HEK293 (cell line): ENCODE data around the gene NEK10.

Source experiments
- CTCF ChIA-PET: fragments of 350-600 bp; formaldehyde crosslinking; extraction: SDS; loops from one replicate; lab custom pipeline; 2021; ENCODE audit warnings: antibody characterized with exemption; lab: Yijun Ruan, JAX
- POLR2A ChIA-PET: fragments of 300-600 bp; formaldehyde crosslinking; extraction: SDS; loops from one replicate; lab custom pipeline; 2020; ENCODE audit warnings: antibody characterized with exemption, inconsistent platforms; lab: Yijun Ruan, JAX
- H3K27ac ChIP-seq: fragments of 200-500 bp; sonication (Bioruptor generic); 2 replicates; pipeline ENCODE4 v1.5.1; 2014; ENCODE audit warnings: low read depth, low read length, control low read depth, inconsistent platforms; ENCODE audit errors: extremely low read depth
- H3K36me3 ChIP-seq, 2 experiments: fragments of 200-500 bp in 1 of 2; sonication (Bioruptor generic) in 1 of 2; 1 replicate in 1 of 2; 2 replicates in 1 of 2; pipeline ENCODE4 v1.5.1; 2014 to 2017; ENCODE audit warnings: inconsistent platforms in 2 of 2, low read length in 2 of 2; ENCODE audit not compliant: control insufficient read depth in 2 of 2, insufficient read depth in 1 of 2
- H3K4me1 ChIP-seq: fragments of 200-500 bp; sonication (Bioruptor generic); 2 replicates; pipeline ENCODE4 v1.5.1; 2014; ENCODE audit warnings: mild to moderate bottlenecking, low read length, inconsistent platforms; ENCODE audit not compliant: control insufficient read depth, insufficient read depth
- H3K4me3 ChIP-seq: 2 replicates; pipeline ENCODE4 v1.5.1; 2011; ENCODE audit warnings: low read depth, mild to moderate bottlenecking, control low read depth, low read length, moderate library complexity
- H3K9me3 ChIP-seq: fragments of 200-500 bp; sonication (Bioruptor generic); 2 replicates; pipeline ENCODE4 v1.5.1; 2014; ENCODE audit warnings: low read depth, low read length, inconsistent platforms; ENCODE audit not compliant: control insufficient read depth, insufficient read depth
- BCL11B ChIP-seq: fragments of 450-650 bp; formaldehyde crosslinking; IDR thresholded peaks from 2 replicates; pipeline ENCODE4 v1.5.1; 2016; ENCODE audit warnings: low read depth, missing biosample characterization, missing genetic modification characterization
- GLIS1 ChIP-seq: fragments of 450-650 bp; formaldehyde crosslinking; IDR thresholded peaks from 2 replicates; pipeline ENCODE4 v1.5.1; 2016; ENCODE audit warnings: missing biosample characterization, missing genetic modification characterization
- HIC1 ChIP-seq: fragments of 450-650 bp; formaldehyde crosslinking; IDR thresholded peaks from 2 replicates; pipeline ENCODE4 v1.5.1; 2016; ENCODE audit warnings: missing biosample characterization, missing genetic modification characterization
- SP3 ChIP-seq: fragments of 450-650 bp; formaldehyde crosslinking; IDR thresholded peaks from 2 replicates; pipeline ENCODE4 v1.5.1; 2016; ENCODE audit warnings: missing biosample characterization, missing genetic modification characterization
- ZFP3 ChIP-seq: fragments of 450-650 bp; formaldehyde crosslinking; IDR thresholded peaks from 2 replicates; pipeline ENCODE4 v1.5.1; 2016; ENCODE audit warnings: low read depth, missing biosample characterization, missing genetic modification characterization
- ZNF133 ChIP-seq: fragments of 450-650 bp; formaldehyde crosslinking; IDR thresholded peaks from 2 replicates; pipeline ENCODE4 v1.5.1; 2016; ENCODE audit warnings: missing biosample characterization, missing genetic modification characterization
- ZNF155 ChIP-seq: fragments of 450-650 bp; formaldehyde crosslinking; IDR thresholded peaks from 2 replicates; pipeline ENCODE4 v1.5.1; 2016; ENCODE audit warnings: missing biosample characterization, missing genetic modification characterization
- ZNF560 ChIP-seq: fragments of 450-650 bp; formaldehyde crosslinking; IDR thresholded peaks from 2 replicates; pipeline ENCODE4 v1.5.1; 2017; ENCODE audit warnings: missing biosample characterization, missing genetic modification characterization, borderline replicate concordance
- ZNF585B ChIP-seq: fragments of 450-650 bp; formaldehyde crosslinking; IDR thresholded peaks from 2 replicates; pipeline ENCODE4 v1.5.1; 2016; ENCODE audit warnings: missing biosample characterization, missing genetic modification characterization
- ZNF660 ChIP-seq: fragments of 450-650 bp; IDR thresholded peaks from 2 replicates; pipeline ENCODE4 v1.5.1; 2018; ENCODE audit warnings: missing biosample characterization, mild to moderate bottlenecking, missing genetic modification characterization
- ZNF677 ChIP-seq: fragments of 450-650 bp; IDR thresholded peaks from 2 replicates; pipeline ENCODE4 v1.5.0; 2018; ENCODE audit warnings: missing biosample characterization, mild to moderate bottlenecking, missing genetic modification characterization, moderate library complexity
- ZSCAN23 ChIP-seq: fragments of 450-650 bp; formaldehyde crosslinking; IDR thresholded peaks from 2 replicates; pipeline ENCODE4 v1.5.1; 2016; ENCODE audit warnings: missing biosample characterization, missing genetic modification characterization
- ZSCAN5A ChIP-seq: fragments of 450-650 bp; formaldehyde crosslinking; IDR thresholded peaks from 2 replicates; pipeline ENCODE4 v1.5.1; 2016; ENCODE audit warnings: missing biosample characterization, missing genetic modification characterization
- TF ChIP-seq, protein P1 (sequence below): fragments of 450-650 bp; formaldehyde crosslinking; IDR thresholded peaks from 2 replicates; pipeline ENCODE4 v1.5.1; 2016; ENCODE audit warnings: missing biosample characterization, missing genetic modification characterization, borderline replicate concordance

Gene NEK10

DNA sequence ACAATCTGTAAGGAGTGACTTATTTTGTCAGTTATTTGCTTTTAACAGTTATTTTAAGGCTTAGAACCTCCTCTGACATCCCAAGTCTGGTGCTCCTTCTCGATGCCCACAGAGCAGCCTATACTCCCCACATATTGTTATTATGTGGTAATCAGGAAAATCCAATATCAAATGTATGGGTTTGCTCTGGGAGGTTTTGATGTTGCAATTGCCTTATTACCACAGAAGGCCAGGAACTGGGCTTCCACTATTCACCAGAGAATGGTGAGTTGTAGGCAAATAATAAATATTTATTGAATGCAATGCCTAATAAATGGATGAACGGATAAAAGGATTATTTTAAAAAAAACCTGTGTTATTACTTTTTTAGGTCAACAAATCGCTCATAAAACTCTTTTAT, 12.2 kb downstream of the NEK10 start (continued):
- TF ChIP-seq, protein P1, sequence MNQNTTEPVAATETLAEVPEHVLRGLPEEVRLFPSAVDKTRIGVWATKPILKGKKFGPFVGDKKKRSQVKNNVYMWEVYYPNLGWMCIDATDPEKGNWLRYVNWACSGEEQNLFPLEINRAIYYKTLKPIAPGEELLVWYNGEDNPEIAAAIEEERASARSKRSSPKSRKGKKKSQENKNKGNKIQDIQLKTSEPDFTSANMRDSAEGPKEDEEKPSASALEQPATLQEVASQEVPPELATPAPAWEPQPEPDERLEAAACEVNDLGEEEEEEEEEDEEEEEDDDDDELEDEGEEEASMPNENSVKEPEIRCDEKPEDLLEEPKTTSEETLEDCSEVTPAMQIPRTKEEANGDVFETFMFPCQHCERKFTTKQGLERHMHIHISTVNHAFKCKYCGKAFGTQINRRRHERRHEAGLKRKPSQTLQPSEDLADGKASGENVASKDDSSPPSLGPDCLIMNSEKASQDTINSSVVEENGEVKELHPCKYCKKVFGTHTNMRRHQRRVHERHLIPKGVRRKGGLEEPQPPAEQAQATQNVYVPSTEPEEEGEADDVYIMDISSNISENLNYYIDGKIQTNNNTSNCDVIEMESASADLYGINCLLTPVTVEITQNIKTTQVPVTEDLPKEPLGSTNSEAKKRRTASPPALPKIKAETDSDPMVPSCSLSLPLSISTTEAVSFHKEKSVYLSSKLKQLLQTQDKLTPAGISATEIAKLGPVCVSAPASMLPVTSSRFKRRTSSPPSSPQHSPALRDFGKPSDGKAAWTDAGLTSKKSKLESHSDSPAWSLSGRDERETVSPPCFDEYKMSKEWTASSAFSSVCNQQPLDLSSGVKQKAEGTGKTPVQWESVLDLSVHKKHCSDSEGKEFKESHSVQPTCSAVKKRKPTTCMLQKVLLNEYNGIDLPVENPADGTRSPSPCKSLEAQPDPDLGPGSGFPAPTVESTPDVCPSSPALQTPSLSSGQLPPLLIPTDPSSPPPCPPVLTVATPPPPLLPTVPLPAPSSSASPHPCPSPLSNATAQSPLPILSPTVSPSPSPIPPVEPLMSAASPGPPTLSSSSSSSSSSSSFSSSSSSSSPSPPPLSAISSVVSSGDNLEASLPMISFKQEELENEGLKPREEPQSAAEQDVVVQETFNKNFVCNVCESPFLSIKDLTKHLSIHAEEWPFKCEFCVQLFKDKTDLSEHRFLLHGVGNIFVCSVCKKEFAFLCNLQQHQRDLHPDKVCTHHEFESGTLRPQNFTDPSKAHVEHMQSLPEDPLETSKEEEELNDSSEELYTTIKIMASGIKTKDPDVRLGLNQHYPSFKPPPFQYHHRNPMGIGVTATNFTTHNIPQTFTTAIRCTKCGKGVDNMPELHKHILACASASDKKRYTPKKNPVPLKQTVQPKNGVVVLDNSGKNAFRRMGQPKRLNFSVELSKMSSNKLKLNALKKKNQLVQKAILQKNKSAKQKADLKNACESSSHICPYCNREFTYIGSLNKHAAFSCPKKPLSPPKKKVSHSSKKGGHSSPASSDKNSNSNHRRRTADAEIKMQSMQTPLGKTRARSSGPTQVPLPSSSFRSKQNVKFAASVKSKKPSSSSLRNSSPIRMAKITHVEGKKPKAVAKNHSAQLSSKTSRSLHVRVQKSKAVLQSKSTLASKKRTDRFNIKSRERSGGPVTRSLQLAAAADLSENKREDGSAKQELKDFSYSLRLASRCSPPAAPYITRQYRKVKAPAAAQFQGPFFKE (tag by site-specific recombination) = no peak
- TF ChIP-seq ZSCAN5A (tag by site-specific recombination) (no peak), HIC1 (tag by site-specific recombination) (no peak), ZNF585B (tag by site-specific recombination) (no peak)

DNA sequence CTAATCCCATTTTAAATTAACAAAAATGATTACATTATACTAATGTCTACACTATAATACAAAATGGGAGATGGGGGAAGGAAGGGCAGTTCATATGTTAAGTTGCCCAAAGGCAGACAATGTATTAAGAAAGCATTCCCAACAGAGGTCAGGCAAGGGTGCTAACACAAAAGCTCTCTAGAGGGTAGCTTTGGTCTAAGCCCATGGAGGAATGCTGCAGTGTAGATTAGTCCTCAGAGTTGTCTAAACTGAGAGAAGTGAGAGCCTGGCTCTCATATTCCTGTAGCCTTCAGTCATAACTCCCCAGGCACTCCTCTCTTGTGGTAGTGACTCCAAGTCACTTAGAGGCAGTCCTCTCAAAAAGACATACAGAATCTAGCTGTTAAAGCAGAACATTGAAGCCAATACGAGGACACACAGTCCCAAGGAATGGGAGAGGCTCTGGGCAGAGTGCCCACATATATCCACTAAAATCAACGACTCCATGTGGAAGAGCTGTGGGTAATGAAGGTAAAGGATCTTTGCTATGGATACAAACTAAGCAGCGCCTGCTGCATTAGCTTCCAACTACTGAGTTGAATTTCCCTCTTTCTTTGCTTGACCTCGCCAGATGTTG, 14.5 kb downstream of the NEK10 start:
- POLR2A ChIA-PET = no interaction called here

DNA sequence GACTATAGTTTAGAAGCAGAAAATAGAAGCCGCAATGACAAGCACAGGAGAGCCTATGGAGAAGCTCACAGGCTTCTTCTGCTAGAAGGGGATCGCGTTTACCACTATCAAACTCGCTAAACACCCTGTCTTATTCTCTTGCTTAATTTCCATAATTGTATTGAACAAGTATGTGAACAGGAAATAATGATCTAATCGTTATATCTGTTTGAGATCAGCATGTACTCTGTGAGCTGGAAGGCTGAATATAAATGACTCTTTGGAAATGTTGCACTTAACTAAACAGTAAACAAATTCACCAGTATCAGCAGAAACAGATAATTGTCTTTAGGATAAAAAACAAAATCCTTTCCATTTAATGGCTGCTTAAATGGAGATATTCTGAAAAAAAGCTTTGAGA, 15.0 kb downstream of the NEK10 start:
- POLR2A ChIA-PET = no interaction called here
- Histone ChIP-seq H3K4me3 (no peak overlapping the region), H3K36me3 (no peaks in the 10 kb centered on the region), H3K9me3 (no peaks in the 10 kb centered on the region), H3K27ac (no peak overlapping the region), H3K4me1 (no peaks in the 10 kb centered on the region; the same call in 1 of the 2 replicates)
- CTCF ChIA-PET = interaction anchor here (0.9 to 1.5 kb wide), 2 partner anchors 113 to 118 kb away, joined by 3 to 7 read pairs; no protein-coding TSS in a partner anchor
- TF ChIP-seq BCL11B (tag by site-specific recombination) (no peak), GLIS1 (tag by site-specific recombination) (no peak), ZFP3 (tag by site-specific recombination) (no peak)

More for the DNA sequence above, 14.5 kb downstream of the NEK10 start:
- CTCF ChIA-PET = interaction anchor here (0.7 to 1.5 kb wide), 3 partner anchors 8 to 117 kb away, joined by 3 to 7 read pairs (median 3); no protein-coding TSS in a partner anchor
- H3K4me1 ChIP-seq = no peaks in the 10 kb centered on the region; the same call in 1 of the 2 replicates
- no peak overlapping the region for H3K4me3 ChIP-seq
- H3K27ac ChIP-seq = no peak overlapping the region
- no peaks in the 10 kb centered on the region for H3K9me3 ChIP-seq
- no peaks in the 10 kb centered on the region for H3K36me3 ChIP-seq
- TF ChIP-seq SP3 (no peak), ZNF660 (tag by site-specific recombination) (no peak), ZNF677 (no peak), ZNF133 (tag by site-specific recombination) (no peak), ZNF560 (tag by site-specific recombination) (no peak), ZNF155 (tag by site-specific recombination) (no peak), ZSCAN23 (no peak)
